Endothelial cell of umbilical vein (primary cell): Measurements from ENCODE around the gene ANKMY2. TPM values are rescaled to one million over a fixed set of nuclear protein-coding genes. Genes with fewer than 3 reads are reported as not detected.

Source experiments
- BruUV-seq: library from RNA; stranded (reverse); fragments of 400-500 nt; replicated peaks from 2 replicates; lab custom pipeline; 2021; lab: Mats Ljungman, UMichigan
- CTCF ChIA-PET: fragments of 300-600, 350-600 bp; sonication (Branson Sonifier 250); formaldehyde crosslinking; loops from one replicate; lab custom pipeline; 2021; ENCODE audit warnings: antibody characterized with exemption, inconsistent platforms; lab: Charles Lee
- POLR2A ChIA-PET: fragments of 300-600, 350-600 bp; sonication (Branson Sonifier 250); formaldehyde crosslinking; loops from one replicate; lab custom pipeline; 2021; ENCODE audit warnings: antibody characterized with exemption, inconsistent platforms; lab: Charles Lee
- DNase-seq: peaks from one replicate; pipeline ENCODE4 v3.0.0-alpha.2; 2011; ENCODE audit warnings: low read depth, low spot score
- FAIRE-seq: peaks from 2 replicates; lab custom pipeline; 2011; peaks lifted over from hg19 to GRCh38; lab: Jason Lieb, UNC
- H2AFZ ChIP-seq: 2 replicates; pipeline ENCODE4 v1.6.0; 2012; ENCODE audit warnings: low read depth, low read length, control low read depth, inconsistent platforms
- H3K27ac ChIP-seq: 2 replicates; pipeline ENCODE4 v1.5.1; 2011; ENCODE audit warnings: low read depth, mild to moderate bottlenecking, control low read depth, low read length, moderate library complexity; ENCODE audit not compliant: insufficient read depth
- H3K27me3 ChIP-seq, 2 experiments: 2 replicates each; pipeline versions ENCODE4 v1.6.0 to v1.6.1; 2011; ENCODE audit warnings: low read length in 2 of 2, mixed read lengths in 1 of 2; ENCODE audit not compliant: control insufficient read depth in 2 of 2, insufficient read depth in 2 of 2
- H3K36me3 ChIP-seq, 2 experiments: 2 replicates in 1 of 2; 3 replicates in 1 of 2; pipeline ENCODE4 v1.5.1; 2011; ENCODE audit warnings: low read length in 2 of 2, mild to moderate bottlenecking in 1 of 2, moderate library complexity in 1 of 2; ENCODE audit not compliant: control insufficient read depth in 2 of 2, insufficient read depth in 2 of 2; ENCODE audit errors: extremely low read depth in 1 of 2
- H3K4me1 ChIP-seq: 3 replicates; pipeline ENCODE4 v1.5.1; 2011; ENCODE audit warnings: mild to moderate bottlenecking, low read length; ENCODE audit not compliant: control insufficient read depth, insufficient read depth; ENCODE audit errors: extremely low read depth
- H3K4me2 ChIP-seq: 2 replicates; pipeline ENCODE4 v1.6.1; 2011; ENCODE audit warnings: low read length, control low read depth, mixed read lengths; ENCODE audit not compliant: insufficient read depth
- H3K4me3 ChIP-seq, 3 experiments: fragments of 200-600 bp in 1 of 3; sonication (generic), shearing (Covaris generic) in 1 of 3; replicated peaks in 1 of 3; 2 replicates each; pipeline ENCODE4 v1.5.1; 2011 to 2016; ENCODE audit warnings: control low read depth in 3 of 3, low read length in 3 of 3, mild to moderate bottlenecking in 2 of 3, inconsistent platforms in 1 of 3, low read depth in 1 of 3, moderate library complexity in 1 of 3; ENCODE audit not compliant: insufficient read depth in 1 of 3
- H3K79me2 ChIP-seq: 2 replicates; pipeline ENCODE4 v1.6.0; 2012; ENCODE audit warnings: low read length, inconsistent platforms; ENCODE audit not compliant: control insufficient read depth, insufficient read depth
- H3K9ac ChIP-seq: replicated peaks from 2 replicates; pipeline ENCODE3; 2011; ENCODE audit warnings: low read length, control low read depth; ENCODE audit not compliant: insufficient read depth; ENCODE audit errors: extremely low read depth
- H3K9me1 ChIP-seq: replicated peaks from 3 replicates; pipeline ENCODE4 v1.6.0; 2011; ENCODE audit warnings: mild to moderate bottlenecking, low read length; ENCODE audit not compliant: control insufficient read depth, insufficient read depth; ENCODE audit errors: extremely low read depth
- H3K9me3 ChIP-seq: replicated peaks from 2 replicates; pipeline ENCODE4 v1.5.1; 2012; ENCODE audit warnings: low read length, inconsistent platforms; ENCODE audit not compliant: control insufficient read depth, insufficient read depth
- H4K20me1 ChIP-seq: replicated peaks from 2 replicates; pipeline ENCODE3; 2011; ENCODE audit warnings: mild to moderate bottlenecking, low read length; ENCODE audit not compliant: control insufficient read depth, insufficient read depth; ENCODE audit errors: extremely low read depth
- CTCF ChIP-seq, 2 donors: IDR thresholded peaks; 1 replicate in 1 of 2; 2 replicates in 1 of 2; pipeline ENCODE4 v1.5.1; 2011; ENCODE audit warnings: low read length in 2 of 2, mild to moderate bottlenecking in 2 of 2, moderate library complexity in 2 of 2, control low read depth in 1 of 2, inconsistent platforms in 1 of 2, low read depth in 1 of 2; ENCODE audit not compliant: insufficient read depth in 1 of 2; ENCODE audit errors: extremely low read depth in 1 of 2
- EZH2 ChIP-seq: IDR thresholded peaks from 2 replicates; pipeline ENCODE4 v1.6.1; 2012; ENCODE audit warnings: borderline replicate concordance, low read depth, mild to moderate bottlenecking, moderate library complexity, low read length, inconsistent platforms; ENCODE audit not compliant: severe bottlenecking
- FOS ChIP-seq: IDR thresholded peaks from 2 replicates; pipeline ENCODE4 v1.6.1; 2011; ENCODE audit warnings: mild to moderate bottlenecking, low read length, moderate library complexity, borderline replicate concordance; ENCODE audit not compliant: insufficient read depth
- GATA2 ChIP-seq: IDR thresholded peaks from 2 replicates; pipeline ENCODE4 v1.7.0; 2011; ENCODE audit warnings: low read depth, mild to moderate bottlenecking, moderate library complexity, mixed read lengths, low read length; ENCODE audit not compliant: insufficient read length, insufficient read depth
- JUN ChIP-seq: IDR thresholded peaks from 2 replicates; pipeline ENCODE4 v1.6.1; 2011; ENCODE audit warnings: borderline replicate concordance, low read depth; ENCODE audit not compliant: insufficient read length, insufficient read depth
- MYC ChIP-seq: IDR thresholded peaks from one replicate; pipeline ENCODE4 v1.6.1; 2011; ENCODE audit warnings: mild to moderate bottlenecking, low read depth, low read length
- POLR2A ChIP-seq: IDR thresholded peaks from 2 replicates; pipeline ENCODE4 v1.6.1; 2012; ENCODE audit warnings: low read depth, mild to moderate bottlenecking, control low read depth, low read length
- POLR2AphosphoS5 ChIP-seq: IDR thresholded peaks from 2 replicates; pipeline ENCODE4 v1.6.1; 2012; ENCODE audit warnings: low read depth, mild to moderate bottlenecking, control low read depth, low read length, moderate library complexity; ENCODE audit not compliant: insufficient read depth
- dilution Hi-C: fragments of 300-500 bp; cut with MboI; formaldehyde crosslinking; loops from one replicate; pipeline ENCODE4 v1.15.0; 2019; ENCODE audit warnings: low sequenced_read_pairs; ENCODE audit not compliant: extremely low pct_ligation_motif_present
- intact Hi-C: fragments of 100-400 bp; cut with micrococcal nuclease; formaldehyde crosslinking; loops from one replicate; pipeline ENCODE4 v1.10.0; 2022
- polyA plus RNA-seq, 4 experiments: library from polyadenylated mRNA; depleted of rRNA in 3 of 4; stranded (reverse) in 3 of 4; unstranded in 1 of 4; fragments of >200 nt; gene quantifications; 2 replicates each; pipeline versions ENCODE4 v1.2.1 to v1.2.3, GENCODE V29; 2011 to 2012; ENCODE audit warnings: missing spikeins in 1 of 4
- total RNA-seq: library from RNA; stranded (reverse); gene quantifications from 2 replicates; pipeline ENCODE4 v1.2.3, GENCODE V29; 2021
- TF ChIP-seq, protein P1 (sequence below): IDR thresholded peaks from 2 replicates; pipeline ENCODE4 v1.6.1; 2011; ENCODE audit not compliant: insufficient read depth, insufficient read length

The ANKMY2 gene
- total and polyA plus RNA-seq, 2 donors (not counting 3 experiments of a cell fraction or from before 2014, with no cell fraction given): 7.7 to 11.6 TPM

DNA sequence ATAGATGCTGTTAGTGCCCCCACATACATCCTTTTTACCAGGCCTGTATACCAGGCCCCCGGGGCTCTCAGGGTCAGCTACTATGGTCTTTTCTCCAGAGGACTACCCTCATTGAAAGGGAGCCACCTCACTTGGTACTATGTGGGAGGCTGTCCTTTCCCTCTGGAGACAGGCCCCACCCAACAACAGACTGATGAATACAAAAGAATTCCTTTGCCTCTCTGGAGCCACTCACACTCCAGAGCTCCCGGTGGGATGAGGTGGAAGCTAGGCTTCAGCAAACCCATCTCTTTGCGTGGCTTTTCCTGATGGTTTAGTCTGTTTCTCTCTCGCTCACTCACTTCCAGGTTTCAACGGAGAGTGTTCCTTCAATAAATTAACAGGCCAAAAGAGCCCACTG is 30.3 kb downstream of the ANKMY2 start:
- BruUV-seq: no TSS peak

More for the DNA sequence above, 30.3 kb downstream of the ANKMY2 start:
- Histone ChIP-seq H3K4me1 (no peaks in the 10 kb centered on the region), H2AFZ (no peak overlapping the region), H4K20me1 (no peaks in the 10 kb centered on the region), H3K27me3 (no peaks in the 10 kb centered on the region), H3K9ac (no peak overlapping the region), H3K9me1 (no peaks in the 10 kb centered on the region), H3K79me2 (no peaks in the 10 kb centered on the region), H3K9me3 (no peaks in the 10 kb centered on the region), H3K27ac (no peak overlapping the region), H3K36me3 (peaks cover 3 to 5% of the 10 kb centered on the region in 2 experiments), H3K4me2 (no peak overlapping the region), H3K4me3 (no peak overlapping the region)
- POLR2A ChIA-PET: no interaction called here
- CTCF ChIA-PET: no interaction called here
- dilution Hi-C loops: no loop called here
- FAIRE-seq (no peak), DNase-seq (no peak)
- intact Hi-C loops: no loop called here
- TF ChIP-seq FOS (no peak), POLR2AphosphoS5 (no peak), CTCF (IDR thresholded peaks at IDR 0.05; ENCODE audit: extremely low read depth in 1 of 2, insufficient read depth in 1 of 2, low read depth in 1 of 2, low read length in 2 of 2) (no peak), GATA2 (no peak), MYC (no peak), POLR2A (no peak), EZH2 (no peak), JUN (no peak)
- TF ChIP-seq, protein P1, sequence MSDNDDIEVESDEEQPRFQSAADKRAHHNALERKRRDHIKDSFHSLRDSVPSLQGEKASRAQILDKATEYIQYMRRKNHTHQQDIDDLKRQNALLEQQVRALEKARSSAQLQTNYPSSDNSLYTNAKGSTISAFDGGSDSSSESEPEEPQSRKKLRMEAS: no peak
